ENCODE data around the gene OR10A3.

OR10A3 gene

GRCh38 chr11:7896009-7896785, 45.3 kb downstream of the OR10A3 start:
- DNase-seq = no peak
- Histone ChIP-seq H3K4me1 (ENCODE audit: control insufficient read depth, insufficient read depth, low read length, poor library complexity, severe bottlenecking) (no peaks in the 10 kb centered on the region), H3K36me3 (ENCODE audit: control insufficient read depth, insufficient read depth, low read length) (no peaks in the 10 kb centered on the region), H3K27ac (ENCODE audit: insufficient read depth, low read length, poor library complexity, severe bottlenecking) (no peak overlapping the region), H3K9me3 (ENCODE audit: control insufficient read depth, low read length) (peaks cover 3% of the 10 kb centered on the region), H3K4me3 (ENCODE audit: insufficient read depth, low read depth, low read length, poor library complexity, severe bottlenecking) (no peak overlapping the region), H3K27me3 (replicated peaks; ENCODE audit: control insufficient read depth, insufficient read depth, low read length, poor library complexity, severe bottlenecking) (no peaks in the 10 kb centered on the region)

GRCh38 chr11:7894251-7894650, 47.3 kb downstream of the OR10A3 start:
- Histone ChIP-seq H3K4me1 (ENCODE audit: control insufficient read depth, insufficient read depth, low read length, poor library complexity, severe bottlenecking) (no peaks in the 10 kb centered on the region), H3K27ac (ENCODE audit: insufficient read depth, low read length, poor library complexity, severe bottlenecking) (no peak overlapping the region), H3K4me3 (ENCODE audit: insufficient read depth, low read depth, low read length, poor library complexity, severe bottlenecking) (no peak overlapping the region), H3K9me3 (ENCODE audit: control insufficient read depth, low read length) (peaks cover under 1% of the 10 kb centered on the region), H3K27me3 (replicated peaks; ENCODE audit: control insufficient read depth, insufficient read depth, low read length, poor library complexity, severe bottlenecking) (no peaks in the 10 kb centered on the region), H3K36me3 (ENCODE audit: control insufficient read depth, insufficient read depth, low read length) (no peaks in the 10 kb centered on the region)
- no peak for DNase-seq

GRCh38 chr11:7893796-7894195, 47.7 kb downstream of the OR10A3 start:
- H3K4me3 ChIP-seq (ENCODE audit: insufficient read depth, low read depth, low read length, poor library complexity, severe bottlenecking) = no peak overlapping the region
- H3K9me3 ChIP-seq (ENCODE audit: control insufficient read depth, low read length) = no peaks in the 10 kb centered on the region
- H3K27ac ChIP-seq (ENCODE audit: insufficient read depth, low read length, poor library complexity, severe bottlenecking) = no peak overlapping the region
- H3K36me3 ChIP-seq (ENCODE audit: control insufficient read depth, insufficient read depth, low read length) = no peaks in the 10 kb centered on the region
- no peak for DNase-seq
- no peaks in the 10 kb centered on the region for H3K27me3 ChIP-seq (replicated peaks; ENCODE audit: control insufficient read depth, insufficient read depth, low read length, poor library complexity, severe bottlenecking)
- no peaks in the 10 kb centered on the region for H3K4me1 ChIP-seq (ENCODE audit: control insufficient read depth, insufficient read depth, low read length, poor library complexity, severe bottlenecking)

- H3K36me3 ChIP-seq (ENCODE audit: control insufficient read depth, insufficient read depth, low read length) = no peaks in the 10 kb centered on the region
- no peaks in the 10 kb centered on the region for H3K9me3 ChIP-seq (ENCODE audit: control insufficient read depth, low read length)
- DNase-seq = no peak
- H3K27me3 ChIP-seq (replicated peaks; ENCODE audit: control insufficient read depth, insufficient read depth, low read length, poor library complexity, severe bottlenecking) = no peaks in the 10 kb centered on the region
- no peaks in the 10 kb centered on the region for H3K4me1 ChIP-seq (ENCODE audit: control insufficient read depth, insufficient read depth, low read length, poor library complexity, severe bottlenecking)
- H3K27ac ChIP-seq (ENCODE audit: insufficient read depth, low read length, poor library complexity, severe bottlenecking) = no peak overlapping the region
- H3K4me3 ChIP-seq (ENCODE audit: insufficient read depth, low read depth, low read length, poor library complexity, severe bottlenecking) = no peak overlapping the region
These were observed 48.7 kb downstream of the OR10A3 start for GRCh38 chr11:7892840-7893254.

- Histone ChIP-seq H3K36me3 (ENCODE audit: control insufficient read depth, insufficient read depth, low read length) (no peaks in the 10 kb centered on the region), H3K27ac (ENCODE audit: insufficient read depth, low read length, poor library complexity, severe bottlenecking) (no peak overlapping the region), H3K4me3 (ENCODE audit: insufficient read depth, low read depth, low read length, poor library complexity, severe bottlenecking) (no peak overlapping the region), H3K9me3 (ENCODE audit: control insufficient read depth, low read length) (no peaks in the 10 kb centered on the region), H3K27me3 (replicated peaks; ENCODE audit: control insufficient read depth, insufficient read depth, low read length, poor library complexity, severe bottlenecking) (no peaks in the 10 kb centered on the region), H3K4me1 (ENCODE audit: control insufficient read depth, insufficient read depth, low read length, poor library complexity, severe bottlenecking) (no peaks in the 10 kb centered on the region)
- no peak for DNase-seq
These were observed 49.3 kb downstream of the OR10A3 start for GRCh38 chr11:7892059-7892699.

- DNase-seq = no peak
- H3K9me3 ChIP-seq (ENCODE audit: control insufficient read depth, low read length) = no peaks in the 10 kb centered on the region
- H3K27ac ChIP-seq (ENCODE audit: insufficient read depth, low read length, poor library complexity, severe bottlenecking) = no peak overlapping the region
- no peaks in the 10 kb centered on the region for H3K36me3 ChIP-seq (ENCODE audit: control insufficient read depth, insufficient read depth, low read length)
- H3K4me1 ChIP-seq (ENCODE audit: control insufficient read depth, insufficient read depth, low read length, poor library complexity, severe bottlenecking) = no peaks in the 10 kb centered on the region
- no peaks in the 10 kb centered on the region for H3K27me3 ChIP-seq (replicated peaks; ENCODE audit: control insufficient read depth, insufficient read depth, low read length, poor library complexity, severe bottlenecking)
- H3K4me3 ChIP-seq (ENCODE audit: insufficient read depth, low read depth, low read length, poor library complexity, severe bottlenecking) = no peak overlapping the region
These were observed 50.9 kb downstream of the OR10A3 start for GRCh38 chr11:7890417-7891172.

GRCh38 chr11:7889985-7890384, 51.5 kb downstream of the OR10A3 start:
- no peak overlapping the region for H3K4me3 ChIP-seq (ENCODE audit: insufficient read depth, low read depth, low read length, poor library complexity, severe bottlenecking)
- H3K27ac ChIP-seq (ENCODE audit: insufficient read depth, low read length, poor library complexity, severe bottlenecking) = no peak overlapping the region
- H3K36me3 ChIP-seq (ENCODE audit: control insufficient read depth, insufficient read depth, low read length) = no peaks in the 10 kb centered on the region
- H3K27me3 ChIP-seq (replicated peaks; ENCODE audit: control insufficient read depth, insufficient read depth, low read length, poor library complexity, severe bottlenecking) = no peaks in the 10 kb centered on the region
- no peaks in the 10 kb centered on the region for H3K4me1 ChIP-seq (ENCODE audit: control insufficient read depth, insufficient read depth, low read length, poor library complexity, severe bottlenecking)
- H3K9me3 ChIP-seq (ENCODE audit: control insufficient read depth, low read length) = no peaks in the 10 kb centered on the region
- DNase-seq = no peak
